Trophoblast cell (in vitro differentiated cells and primary cell): ENCODE results near the gene MAP1LC3B2.

ENCODE experiments used
- DNase-seq, 2 donors: peaks; one replicate each; pipeline ENCODE4 v3.0.0-alpha.2; 2016
- H2AFZ ChIP-seq: 2 replicates; pipeline ENCODE4 v1.6.1; 2013; ENCODE audit warnings: low read length, moderate library complexity, mild to moderate bottlenecking; ENCODE audit not compliant: insufficient read depth, poor library complexity
- H2AK5ac ChIP-seq: 2 replicates; pipeline ENCODE4 v1.6.1; 2013; ENCODE audit warnings: mild to moderate bottlenecking, low read length
- H2BK120ac ChIP-seq: 2 replicates; pipeline ENCODE4 v1.6.1; 2013; ENCODE audit warnings: low read length, mild to moderate bottlenecking, moderate library complexity; ENCODE audit not compliant: insufficient read depth, poor library complexity
- H2BK12ac ChIP-seq: 2 replicates; pipeline ENCODE4 v1.6.1; 2013; ENCODE audit warnings: mild to moderate bottlenecking, low read length, moderate library complexity
- H2BK5ac ChIP-seq: 2 replicates; pipeline ENCODE4 v1.6.1; 2013; ENCODE audit warnings: low read length, low read depth, moderate library complexity, mild to moderate bottlenecking; ENCODE audit not compliant: poor library complexity
- H3K14ac ChIP-seq: 2 replicates; pipeline ENCODE4 v1.6.1; 2013; ENCODE audit warnings: mild to moderate bottlenecking, low read length
- H3K18ac ChIP-seq: 2 replicates; pipeline ENCODE4 v1.6.1; 2013; ENCODE audit warnings: mild to moderate bottlenecking, low read length
- H3K23ac ChIP-seq: 2 replicates; pipeline ENCODE4 v1.6.1; 2013; ENCODE audit warnings: low read length
- H3K27ac ChIP-seq: 2 replicates; pipeline ENCODE4 v1.5.1; 2013; ENCODE audit warnings: low read depth, mild to moderate bottlenecking, inconsistent platforms, low read length, moderate library complexity
- H3K27me3 ChIP-seq: 2 replicates; pipeline ENCODE4 v1.6.1; 2013; ENCODE audit warnings: inconsistent platforms, mild to moderate bottlenecking, low read length, moderate library complexity; ENCODE audit not compliant: insufficient read depth
- H3K36me3 ChIP-seq, 2 experiments: 1 replicate in 1 of 2; 2 replicates in 1 of 2; pipeline ENCODE4 v1.6.1; 2013; ENCODE audit warnings: low read length in 2 of 2, mild to moderate bottlenecking in 2 of 2, moderate library complexity in 1 of 2; ENCODE audit not compliant: insufficient read depth in 2 of 2, control insufficient read depth in 1 of 2
- H3K4ac ChIP-seq: 2 replicates; pipeline ENCODE4 v1.6.1; 2013; ENCODE audit warnings: low read depth, mild to moderate bottlenecking, low read length, moderate library complexity
- H3K4me1 ChIP-seq, 2 experiments: 1 replicate in 1 of 2; 2 replicates in 1 of 2; pipeline ENCODE4 v1.6.1; 2013; ENCODE audit warnings: low read length in 2 of 2, mild to moderate bottlenecking in 2 of 2, moderate library complexity in 1 of 2; ENCODE audit not compliant: insufficient read depth in 2 of 2, control insufficient read depth in 1 of 2
- H3K4me2 ChIP-seq: 2 replicates; pipeline ENCODE4 v1.6.1; 2013; ENCODE audit warnings: inconsistent platforms, mild to moderate bottlenecking, low read length, moderate library complexity
- H3K4me3 ChIP-seq: 2 replicates; pipeline ENCODE4 v1.5.1; 2013; ENCODE audit warnings: mild to moderate bottlenecking, low read depth, low read length, inconsistent platforms
- H3K79me1 ChIP-seq: one replicate; pipeline ENCODE4 v1.6.1; 2013; ENCODE audit warnings: low read length
- H3K79me2 ChIP-seq: 2 replicates; pipeline ENCODE4 v1.6.1; 2013; ENCODE audit warnings: low read length, mild to moderate bottlenecking; ENCODE audit not compliant: control insufficient read depth, insufficient read depth, poor library complexity
- H3K9ac ChIP-seq: 2 replicates; pipeline ENCODE4 v1.6.1; 2013; ENCODE audit warnings: mild to moderate bottlenecking, low read length
- H3K9me3 ChIP-seq: 2 replicates; pipeline ENCODE4 v1.6.1; 2013; ENCODE audit warnings: low read depth, mild to moderate bottlenecking, control low read depth, inconsistent platforms, low read length; ENCODE audit not compliant: insufficient read depth
- H4K12ac ChIP-seq: 2 replicates; pipeline ENCODE4 v1.6.1; 2013; ENCODE audit warnings: low read depth, mild to moderate bottlenecking, low read length, moderate library complexity
- H4K8ac ChIP-seq: 2 replicates; pipeline ENCODE4 v1.6.1; 2013; ENCODE audit warnings: low read depth, mild to moderate bottlenecking, low read length, moderate library complexity
- H4K91ac ChIP-seq: one replicate; pipeline ENCODE4 v1.6.1; 2013; ENCODE audit warnings: low read depth, mild to moderate bottlenecking, low read length, moderate library complexity
- WGBS: extraction: QIAGEN DNeasy Blood & Tissue Kit; methylation state at CpG from one replicate; pipeline ENCODE4 v1.1.7; 2013; ENCODE audit warnings: missing lambda C conversion rate; ENCODE audit not compliant: insufficient read length, insufficient coverage; ENCODE audit errors: extremely low coverage; 5-methylcytosine and 5-hydroxymethylcytosine counted together

MAP1LC3B2 gene

DNA sequence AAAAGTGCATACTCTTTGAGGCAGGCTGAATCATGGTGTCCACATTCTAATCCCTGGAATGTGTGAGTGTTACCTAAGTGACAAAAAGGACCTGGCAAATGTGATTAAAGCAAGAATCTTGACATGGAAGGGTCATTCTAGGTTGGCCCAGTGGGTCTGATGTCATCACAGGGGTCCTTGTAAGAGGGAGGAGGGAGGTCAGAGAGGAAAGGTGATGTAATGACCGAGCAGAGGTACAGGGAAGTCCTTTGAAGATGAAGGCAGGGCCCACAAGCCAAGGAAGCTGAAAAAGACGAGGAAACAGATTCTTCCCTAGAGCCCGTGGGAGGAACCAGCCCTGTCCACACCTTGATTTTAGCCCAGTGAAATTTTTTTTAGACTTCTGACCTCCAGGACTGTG lies 60.1 kb downstream of the MAP1LC3B2 start:
- Histone ChIP-seq H2BK120ac (no peak overlapping the region), H3K27me3 (no peaks in the 10 kb centered on the region), H3K4me3 (no peak overlapping the region), H3K9me3 (no peaks in the 10 kb centered on the region), H3K14ac (no peak overlapping the region), H3K4me2 (no peak overlapping the region), H3K4ac (no peak overlapping the region), H4K12ac (no peak overlapping the region), H3K79me1 (no peaks in the 10 kb centered on the region), H3K4me1 (peaks cover 0 to 11% of the 10 kb centered on the region in 2 experiments), H4K8ac (no peak overlapping the region), H3K9ac (no peak overlapping the region), H3K27ac (no peak overlapping the region), H2AFZ (no peak overlapping the region), H3K18ac (no peak overlapping the region), H2BK12ac (no peak overlapping the region), H3K36me3 (no peaks in the 10 kb centered on the region), H2AK5ac (no peak overlapping the region), H3K79me2 (no peaks in the 10 kb centered on the region), H2BK5ac (no peak overlapping the region), H3K23ac (no peak overlapping the region), H4K91ac (no peak overlapping the region)
- DNase-seq = no peak
- no CpG with 5 or more reads among the region's 3 CpGs for WGBS

DNA sequence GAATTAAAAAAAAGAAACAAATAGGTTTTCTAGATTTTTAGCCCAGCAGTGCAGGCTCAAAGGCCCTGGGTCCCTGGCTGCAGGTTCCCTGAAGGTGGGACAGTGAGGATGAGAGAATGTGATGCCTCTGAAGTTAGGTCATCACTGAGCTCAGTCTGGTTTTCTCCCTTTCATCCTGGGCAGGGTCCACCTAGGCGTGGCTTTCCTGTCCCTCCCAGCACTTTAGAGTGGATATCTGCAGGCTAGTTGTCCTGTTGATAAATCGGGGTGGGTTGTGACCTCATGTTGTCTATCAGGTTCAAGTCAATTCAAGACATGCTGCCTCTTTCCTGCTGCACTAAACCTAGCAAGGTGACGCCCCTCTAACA lies 60.9 kb downstream of the MAP1LC3B2 start:
- Histone ChIP-seq H3K36me3 (no peaks in the 10 kb centered on the region), H3K27ac (no peak overlapping the region), H2BK5ac (no peak overlapping the region), H2AFZ (no peak overlapping the region), H2AK5ac (no peak overlapping the region), H3K4ac (no peak overlapping the region), H3K4me3 (no peak overlapping the region), H3K9ac (peak overlapping the region; percentile 26), H3K79me2 (no peaks in the 10 kb centered on the region), H4K8ac (no peak overlapping the region), H3K18ac (no peak overlapping the region), H3K23ac (no peak overlapping the region), H3K4me2 (no peak overlapping the region), H2BK12ac (no peak overlapping the region), H4K91ac (no peak overlapping the region), H3K9me3 (no peaks in the 10 kb centered on the region), H3K79me1 (no peaks in the 10 kb centered on the region), H4K12ac (no peak overlapping the region), H2BK120ac (no peak overlapping the region), H3K4me1 (peaks cover 0 to 11% of the 10 kb centered on the region in 2 experiments), H3K27me3 (no peaks in the 10 kb centered on the region), H3K14ac (no peak overlapping the region)
- WGBS = no CpG with 5 or more reads among the region's 3 CpGs
- DNase-seq = no peak

DNA sequence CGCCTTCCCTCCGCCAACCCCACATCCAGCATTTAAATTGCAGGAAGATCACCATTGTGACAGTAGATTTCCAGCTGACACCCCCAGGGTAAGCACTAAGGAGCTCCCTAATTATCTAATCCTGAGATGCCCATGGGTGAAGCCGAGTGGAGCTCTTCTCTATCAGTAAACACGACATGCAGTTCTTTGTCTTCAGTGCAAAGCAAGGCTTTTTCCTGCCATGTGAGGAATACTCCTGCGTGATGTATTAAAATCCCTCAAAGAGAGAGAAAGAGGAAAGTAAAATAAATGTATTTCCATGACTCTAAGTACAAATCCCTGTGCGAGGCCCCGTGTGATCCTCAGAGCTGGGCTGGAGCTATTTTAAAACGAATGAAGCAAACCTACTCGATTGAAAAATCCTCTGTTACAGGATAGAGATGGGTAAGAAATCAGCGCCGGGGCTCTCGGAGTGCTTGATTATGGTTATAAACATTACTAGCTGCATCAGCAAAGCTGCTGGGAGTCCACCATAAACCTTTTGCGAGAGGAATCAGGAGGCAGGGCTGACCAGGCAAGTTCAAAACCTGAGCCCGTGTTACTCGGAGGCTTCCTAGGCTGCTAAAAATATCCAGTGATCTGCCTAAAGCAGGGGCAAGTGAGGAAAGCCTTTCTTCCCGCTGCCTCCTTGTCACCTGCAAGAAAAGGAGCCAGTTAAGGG lies 61.5 kb downstream of the MAP1LC3B2 start:
- no peak overlapping the region for H4K12ac ChIP-seq
- no peaks in the 10 kb centered on the region for H3K27me3 ChIP-seq
- no peak overlapping the region for H2BK5ac ChIP-seq
- no peaks in the 10 kb centered on the region for H3K36me3 ChIP-seq
- no peak overlapping the region for H2BK12ac ChIP-seq
- H3K79me1 ChIP-seq = no peaks in the 10 kb centered on the region
- H3K18ac ChIP-seq = no peak overlapping the region
- H3K27ac ChIP-seq = no peak overlapping the region
- H3K14ac ChIP-seq = no peak overlapping the region
- no CpG with 5 or more reads among the region's 16 CpGs for WGBS
- peaks cover 0 to 11% of the 10 kb centered on the region in 2 experiments for H3K4me1 ChIP-seq
- no peak for DNase-seq
- H3K23ac ChIP-seq = no peak overlapping the region
- no peaks in the 10 kb centered on the region for H3K79me2 ChIP-seq
- no peak overlapping the region for H2AFZ ChIP-seq
- H4K91ac ChIP-seq = no peak overlapping the region
- H3K4me2 ChIP-seq = no peak overlapping the region
- no peak overlapping the region for H3K4me3 ChIP-seq
- H3K9me3 ChIP-seq = no peaks in the 10 kb centered on the region
- no peak overlapping the region for H2AK5ac ChIP-seq
- H4K8ac ChIP-seq = no peak overlapping the region
- no peak overlapping the region for H3K4ac ChIP-seq
- no peak overlapping the region for H2BK120ac ChIP-seq
- H3K9ac ChIP-seq = peak overlapping the region; percentile 26

- Histone ChIP-seq H3K79me1 (no peaks in the 10 kb centered on the region), H2AFZ (no peak overlapping the region), H2BK12ac (no peak overlapping the region), H4K12ac (no peak overlapping the region), H3K27ac (no peak overlapping the region), H3K4me3 (no peak overlapping the region), H3K4ac (no peak overlapping the region), H3K4me2 (no peak overlapping the region), H3K23ac (no peak overlapping the region), H3K36me3 (no peaks in the 10 kb centered on the region), H3K4me1 (peaks cover 0 to 11% of the 10 kb centered on the region in 2 experiments), H3K9me3 (no peaks in the 10 kb centered on the region), H2BK5ac (no peak overlapping the region), H4K8ac (no peak overlapping the region), H4K91ac (no peak overlapping the region), H3K18ac (no peak overlapping the region), H3K79me2 (no peaks in the 10 kb centered on the region), H2BK120ac (no peak overlapping the region), H3K27me3 (no peaks in the 10 kb centered on the region), H2AK5ac (no peak overlapping the region), H3K14ac (no peak overlapping the region), H3K9ac (no peak overlapping the region)
- WGBS = no CpG with 5 or more reads among the region's 4 CpGs
- no peak for DNase-seq
Observed at GRCh38 chr12:116621194-116621593, 62.0 kb downstream of the MAP1LC3B2 start.
